ENCODE results near the gene FGD6.

- TF ChIP-seq CTCF (IDR thresholded peaks at IDR 0.05; ENCODE audit: low read depth, low read length) (no peak), POLR2A (IDR thresholded peaks at IDR 0.05; ENCODE audit: extremely low read depth, insufficient read length) (no peak)
These were observed 66.8 kb downstream of the FGD6 start for GRCh38 chr12:95150501-95150900.
